GM13976 (cell line): ENCODE results near the gene FIGNL2.
A peak's percentile ranks its signal among the peaks of the same experiment; 100 is the strongest.

ENCODE experiments used
- DNase-seq: peaks from one replicate; pipeline ENCODE4 v3.0.0; 2012; ENCODE audit warnings: low spot score
- CTCF ChIP-seq: IDR thresholded peaks from 2 replicates; pipeline ENCODE4 v1.5.1; 2012; ENCODE audit warnings: borderline replicate concordance, mild to moderate bottlenecking; ENCODE audit not compliant: insufficient read depth; ENCODE audit errors: extremely low read depth, missing control alignments, control extremely low read depth
- in situ Hi-C: fragments of 300-500 bp; cut with MboI; formaldehyde crosslinking; loops from one replicate; pipeline ENCODE4 v1.12.0; 2022; ENCODE audit warnings: low sequenced_read_pairs, mixed read lengths, inconsistent platforms; ENCODE audit not compliant: unreplicated experiment

The FIGNL2 gene

GRCh38 chr12:51829641-51830040, 18.9 kb downstream of the FIGNL2 start:
- no peak for DNase-seq
- no peak for TF ChIP-seq CTCF
- in situ Hi-C loops = no loop called here

GRCh38 chr12:51829011-51829481, 19.5 kb downstream of the FIGNL2 start:
- in situ Hi-C loops = no loop called here
- TF ChIP-seq CTCF = no peak
- DNase-seq = no peak

GRCh38 chr12:51827925-51828818, 20.3 kb downstream of the FIGNL2 start:
- no peak for DNase-seq
- TF ChIP-seq CTCF = no peak
- in situ Hi-C loops = no loop called here

GRCh38 chr12:51826881-51827280, 21.6 kb downstream of the FIGNL2 start:
- TF ChIP-seq CTCF = no peak
- in situ Hi-C loops = no loop called here
- no peak for DNase-seq

- no peak for DNase-seq
- no peak for TF ChIP-seq CTCF
- in situ Hi-C loops = no loop called here
Observed at GRCh38 chr12:51825216-51825615, 23.3 kb downstream of the FIGNL2 start.

- TF ChIP-seq CTCF = peak; percentile 19
- in situ Hi-C loops = no loop called here
- DNase-seq = no peak
Observed at GRCh38 chr12:51823875-51824565, 24.5 kb downstream of the FIGNL2 start.
